K562 (cell line): ENCODE results near the gene SHF. TPM values are rescaled to one million over a fixed set of nuclear protein-coding genes. Genes with fewer than 3 reads are reported as not detected.
A peak's percentile ranks its signal among the peaks of the same experiment; 100 is the strongest.

Experiments
- ETV6 ChIP-seq, 3 experiments: fragments of 150-350 bp in 1 of 3; sonication (generic) in 1 of 3; formaldehyde crosslinking in 1 of 3; IDR thresholded peaks; 2 replicates each; pipeline versions ENCODE4 v1.6.1 to v1.8.0; 2014 to 2022; ENCODE audit warnings: borderline replicate concordance in 2 of 3, low read depth in 2 of 3, antibody characterized with exemption in 1 of 3, low read length in 1 of 3, mild to moderate bottlenecking in 1 of 3, missing genetic modification reagents in 1 of 3
- GTF2E2 ChIP-seq: fragments of 200-800 bp; sonication (Bioruptor generic); IDR thresholded peaks from 2 replicates; pipeline ENCODE4 v1.6.1; 2016; ENCODE audit warnings: missing genetic modification characterization, missing compliant biosample characterization
- PTTG1 ChIP-seq: fragments of 450-650 bp; IDR thresholded peaks from 2 replicates; pipeline ENCODE4 v1.6.1; 2016; ENCODE audit warnings: low read depth, mild to moderate bottlenecking, missing genetic modification characterization, missing compliant biosample characterization
- SMARCB1 ChIP-seq: IDR thresholded peaks from 2 replicates; pipeline ENCODE4 v1.6.1; 2011; ENCODE audit warnings: improper control_type of control experiment, low read depth; ENCODE audit not compliant: insufficient read length
- TBP ChIP-seq: optimal IDR thresholded peaks from 2 replicates; pipeline ENCODE3; 2011; ENCODE audit warnings: low read depth, low read length, improper control_type of control experiment
- ZNF263 ChIP-seq: sonication (generic); formaldehyde crosslinking; IDR thresholded peaks from 2 replicates; pipeline ENCODE4 v1.8.0; 2022; ENCODE audit warnings: mild to moderate bottlenecking, missing genetic modification reagents, borderline replicate concordance
- polyA plus RNA-seq, 8 experiments: library from polyadenylated mRNA; depleted of rRNA in 4 of 8; stranded (reverse) in 5 of 8; unstranded in 3 of 8; fragments of >200 nt; fragmentation: Nextera tagmentation in 2 of 8; fragmentation: Illumina TruSeq in 1 of 8; extraction: Ambion mirVana in 2 of 8; extraction: Trizol in 1 of 8; gene quantifications; 2 replicates each; pipeline versions ENCODE4 v1.2.1 to v1.2.3, GENCODE V29; 2011 to 2014; ENCODE audit warnings: inconsistent platforms in 1 of 8, missing spikeins in 1 of 8
- total RNA-seq, 7 experiments: library from RNA; depleted of rRNA in 6 of 7; stranded (reverse); fragments of >200 nt in 6 of 7; fragmentation: Illumina TruSeq in 2 of 7; extraction: Trizol in 2 of 7; gene quantifications; 2 replicates each; pipeline versions ENCODE4 v1.2.1 to v1.2.3, GENCODE V29; 2011 to 2021; ENCODE audit warnings: low replicate concordance in 1 of 7
- TF ChIP-seq, protein P1 (sequence below): sonication (generic); formaldehyde crosslinking; IDR thresholded peaks from 2 replicates; pipeline ENCODE4 v1.8.0; 2023; ENCODE audit warnings: missing genetic modification reagents, mild to moderate bottlenecking, borderline replicate concordance
- TF ChIP-seq, protein P2 (sequence below): fragments of 250-450 bp; sonication (Bioruptor Pico); IDR thresholded peaks from 2 replicates; pipeline ENCODE4 v1.4.0; 2020; ENCODE audit warnings: mild to moderate bottlenecking, moderate library complexity
- TF ChIP-seq, protein P3 (sequence below): fragments of 450-650 bp; IDR thresholded peaks from 2 replicates; pipeline ENCODE4 v1.6.1; 2016; ENCODE audit warnings: low read depth
- TF ChIP-seq, protein P4 (sequence below): fragments of 450-650 bp; formaldehyde crosslinking; IDR thresholded peaks from 2 replicates; pipeline ENCODE4 v1.4.0; 2022; ENCODE audit warnings: missing genetic modification characterization

The SHF gene
- total and polyA plus RNA-seq, 9 of the 15 experiments (the other 6 are each of a cell fraction or from before 2014, with no cell fraction given), result 0.51 to 2.2 (median 0.85) TPM; not detected in 2

DNA sequence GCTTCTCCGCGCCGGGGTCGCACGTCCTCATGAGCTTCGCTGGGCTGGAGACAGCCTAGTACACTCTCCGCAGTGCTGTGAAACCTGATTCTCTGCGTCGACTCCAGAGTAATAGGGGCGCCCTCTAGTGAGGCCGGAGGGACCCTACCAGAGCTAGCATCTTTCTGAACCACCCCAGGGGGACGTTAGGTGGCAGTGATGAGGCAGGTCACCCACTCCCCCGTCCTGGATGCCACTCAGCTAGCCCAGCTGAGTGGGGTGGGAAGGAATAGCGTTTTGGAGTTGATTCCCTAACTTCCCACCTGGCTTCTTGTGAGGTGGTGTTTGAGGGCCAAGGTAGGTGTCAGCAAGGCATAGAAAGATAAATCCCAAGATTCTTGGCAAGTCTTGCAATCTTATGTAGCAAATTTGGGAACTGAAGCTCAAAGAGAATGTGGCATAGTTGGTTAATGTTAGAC is 69.6 kb downstream of the SHF start (continued):
- TF ChIP-seq, protein P1, sequence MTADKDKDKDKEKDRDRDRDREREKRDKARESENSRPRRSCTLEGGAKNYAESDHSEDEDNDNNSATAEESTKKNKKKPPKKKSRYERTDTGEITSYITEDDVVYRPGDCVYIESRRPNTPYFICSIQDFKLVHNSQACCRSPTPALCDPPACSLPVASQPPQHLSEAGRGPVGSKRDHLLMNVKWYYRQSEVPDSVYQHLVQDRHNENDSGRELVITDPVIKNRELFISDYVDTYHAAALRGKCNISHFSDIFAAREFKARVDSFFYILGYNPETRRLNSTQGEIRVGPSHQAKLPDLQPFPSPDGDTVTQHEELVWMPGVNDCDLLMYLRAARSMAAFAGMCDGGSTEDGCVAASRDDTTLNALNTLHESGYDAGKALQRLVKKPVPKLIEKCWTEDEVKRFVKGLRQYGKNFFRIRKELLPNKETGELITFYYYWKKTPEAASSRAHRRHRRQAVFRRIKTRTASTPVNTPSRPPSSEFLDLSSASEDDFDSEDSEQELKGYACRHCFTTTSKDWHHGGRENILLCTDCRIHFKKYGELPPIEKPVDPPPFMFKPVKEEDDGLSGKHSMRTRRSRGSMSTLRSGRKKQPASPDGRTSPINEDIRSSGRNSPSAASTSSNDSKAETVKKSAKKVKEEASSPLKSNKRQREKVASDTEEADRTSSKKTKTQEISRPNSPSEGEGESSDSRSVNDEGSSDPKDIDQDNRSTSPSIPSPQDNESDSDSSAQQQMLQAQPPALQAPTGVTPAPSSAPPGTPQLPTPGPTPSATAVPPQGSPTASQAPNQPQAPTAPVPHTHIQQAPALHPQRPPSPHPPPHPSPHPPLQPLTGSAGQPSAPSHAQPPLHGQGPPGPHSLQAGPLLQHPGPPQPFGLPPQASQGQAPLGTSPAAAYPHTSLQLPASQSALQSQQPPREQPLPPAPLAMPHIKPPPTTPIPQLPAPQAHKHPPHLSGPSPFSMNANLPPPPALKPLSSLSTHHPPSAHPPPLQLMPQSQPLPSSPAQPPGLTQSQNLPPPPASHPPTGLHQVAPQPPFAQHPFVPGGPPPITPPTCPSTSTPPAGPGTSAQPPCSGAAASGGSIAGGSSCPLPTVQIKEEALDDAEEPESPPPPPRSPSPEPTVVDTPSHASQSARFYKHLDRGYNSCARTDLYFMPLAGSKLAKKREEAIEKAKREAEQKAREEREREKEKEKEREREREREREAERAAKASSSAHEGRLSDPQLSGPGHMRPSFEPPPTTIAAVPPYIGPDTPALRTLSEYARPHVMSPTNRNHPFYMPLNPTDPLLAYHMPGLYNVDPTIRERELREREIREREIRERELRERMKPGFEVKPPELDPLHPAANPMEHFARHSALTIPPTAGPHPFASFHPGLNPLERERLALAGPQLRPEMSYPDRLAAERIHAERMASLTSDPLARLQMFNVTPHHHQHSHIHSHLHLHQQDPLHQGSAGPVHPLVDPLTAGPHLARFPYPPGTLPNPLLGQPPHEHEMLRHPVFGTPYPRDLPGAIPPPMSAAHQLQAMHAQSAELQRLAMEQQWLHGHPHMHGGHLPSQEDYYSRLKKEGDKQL (CRISPR knock-in tag), result no peak
- no peak for TF ChIP-seq PTTG1 (tag)
- TF ChIP-seq SMARCB1, result no peak
- TF ChIP-seq ZNF263, result no peak
- TF ChIP-seq, protein P2, sequence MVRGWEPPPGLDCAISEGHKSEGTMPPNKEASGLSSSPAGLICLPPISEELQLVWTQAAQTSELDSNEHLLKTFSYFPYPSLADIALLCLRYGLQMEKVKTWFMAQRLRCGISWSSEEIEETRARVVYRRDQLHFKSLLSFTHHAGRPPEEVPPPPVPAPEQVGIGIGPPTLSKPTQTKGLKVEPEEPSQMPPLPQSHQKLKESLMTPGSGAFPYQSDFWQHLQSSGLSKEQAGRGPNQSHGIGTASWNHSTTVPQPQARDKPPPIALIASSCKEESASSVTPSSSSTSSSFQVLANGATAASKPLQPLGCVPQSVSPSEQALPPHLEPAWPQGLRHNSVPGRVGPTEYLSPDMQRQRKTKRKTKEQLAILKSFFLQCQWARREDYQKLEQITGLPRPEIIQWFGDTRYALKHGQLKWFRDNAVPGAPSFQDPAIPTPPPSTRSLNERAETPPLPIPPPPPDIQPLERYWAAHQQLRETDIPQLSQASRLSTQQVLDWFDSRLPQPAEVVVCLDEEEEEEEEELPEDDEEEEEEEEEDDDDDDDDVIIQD (CRISPR knock-in tag), result no peak
- TF ChIP-seq, protein P3, sequence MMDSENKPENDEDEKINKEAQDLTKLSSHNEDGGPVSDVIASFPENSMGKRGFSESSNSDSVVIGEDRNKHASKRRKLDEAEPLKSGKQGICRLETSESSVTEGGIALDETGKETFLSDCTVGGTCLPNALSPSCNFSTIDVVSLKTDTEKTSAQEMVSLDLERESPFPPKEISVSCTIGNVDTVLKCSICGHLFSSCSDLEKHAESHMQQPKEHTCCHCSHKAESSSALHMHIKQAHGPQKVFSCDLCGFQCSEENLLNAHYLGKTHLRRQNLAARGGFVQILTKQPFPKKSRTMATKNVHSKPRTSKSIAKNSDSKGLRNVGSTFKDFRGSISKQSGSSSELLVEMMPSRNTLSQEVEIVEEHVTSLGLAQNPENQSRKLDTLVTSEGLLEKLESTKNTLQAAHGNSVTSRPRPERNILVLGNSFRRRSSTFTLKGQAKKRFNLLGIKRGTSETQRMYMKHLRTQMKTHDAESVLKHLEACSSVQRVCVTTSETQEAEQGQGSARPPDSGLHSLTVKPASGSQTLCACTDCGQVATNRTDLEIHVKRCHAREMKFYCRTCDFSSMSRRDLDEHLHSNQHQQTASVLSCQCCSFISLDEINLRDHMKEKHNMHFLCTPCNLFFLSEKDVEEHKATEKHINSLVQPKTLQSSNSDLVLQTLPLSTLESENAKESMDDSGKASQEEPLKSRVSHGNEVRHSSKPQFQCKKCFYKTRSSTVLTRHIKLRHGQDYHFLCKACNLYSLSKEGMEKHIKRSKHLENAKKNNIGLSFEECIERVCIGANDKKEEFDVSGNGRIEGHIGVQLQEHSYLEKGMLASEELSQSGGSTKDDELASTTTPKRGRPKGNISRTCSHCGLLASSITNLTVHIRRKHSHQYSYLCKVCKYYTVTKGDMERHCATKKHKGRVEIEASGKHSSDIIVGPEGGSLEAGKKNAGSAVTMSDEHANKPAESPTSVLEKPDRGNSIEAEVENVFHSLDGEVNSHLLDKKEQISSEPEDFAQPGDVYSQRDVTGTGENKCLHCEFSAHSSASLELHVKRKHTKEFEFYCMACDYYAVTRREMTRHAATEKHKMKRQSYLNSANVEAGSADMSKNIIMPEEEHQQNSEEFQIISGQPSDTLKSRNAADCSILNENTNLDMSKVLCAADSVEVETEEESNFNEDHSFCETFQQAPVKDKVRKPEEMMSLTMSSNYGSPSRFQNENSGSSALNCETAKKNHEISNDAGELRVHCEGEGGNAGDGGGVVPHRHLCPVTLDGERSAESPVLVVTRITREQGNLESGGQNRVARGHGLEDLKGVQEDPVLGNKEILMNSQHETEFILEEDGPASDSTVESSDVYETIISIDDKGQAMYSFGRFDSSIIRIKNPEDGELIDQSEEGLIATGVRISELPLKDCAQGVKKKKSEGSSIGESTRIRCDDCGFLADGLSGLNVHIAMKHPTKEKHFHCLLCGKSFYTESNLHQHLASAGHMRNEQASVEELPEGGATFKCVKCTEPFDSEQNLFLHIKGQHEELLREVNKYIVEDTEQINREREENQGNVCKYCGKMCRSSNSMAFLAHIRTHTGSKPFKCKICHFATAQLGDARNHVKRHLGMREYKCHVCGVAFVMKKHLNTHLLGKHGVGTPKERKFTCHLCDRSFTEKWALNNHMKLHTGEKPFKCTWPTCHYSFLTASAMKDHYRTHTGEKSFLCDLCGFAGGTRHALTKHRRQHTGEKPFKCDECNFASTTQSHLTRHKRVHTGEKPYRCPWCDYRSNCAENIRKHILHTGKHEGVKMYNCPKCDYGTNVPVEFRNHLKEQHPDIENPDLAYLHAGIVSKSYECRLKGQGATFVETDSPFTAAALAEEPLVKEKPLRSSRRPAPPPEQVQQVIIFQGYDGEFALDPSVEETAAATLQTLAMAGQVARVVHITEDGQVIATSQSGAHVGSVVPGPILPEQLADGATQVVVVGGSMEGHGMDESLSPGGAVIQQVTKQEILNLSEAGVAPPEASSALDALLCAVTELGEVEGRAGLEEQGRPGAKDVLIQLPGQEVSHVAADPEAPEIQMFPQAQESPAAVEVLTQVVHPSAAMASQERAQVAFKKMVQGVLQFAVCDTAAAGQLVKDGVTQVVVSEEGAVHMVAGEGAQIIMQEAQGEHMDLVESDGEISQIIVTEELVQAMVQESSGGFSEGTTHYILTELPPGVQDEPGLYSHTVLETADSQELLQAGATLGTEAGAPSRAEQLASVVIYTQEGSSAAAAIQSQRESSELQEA, result no peak
- TF ChIP-seq GTF2E2 (tag), result no peak
- TF ChIP-seq, protein P4, sequence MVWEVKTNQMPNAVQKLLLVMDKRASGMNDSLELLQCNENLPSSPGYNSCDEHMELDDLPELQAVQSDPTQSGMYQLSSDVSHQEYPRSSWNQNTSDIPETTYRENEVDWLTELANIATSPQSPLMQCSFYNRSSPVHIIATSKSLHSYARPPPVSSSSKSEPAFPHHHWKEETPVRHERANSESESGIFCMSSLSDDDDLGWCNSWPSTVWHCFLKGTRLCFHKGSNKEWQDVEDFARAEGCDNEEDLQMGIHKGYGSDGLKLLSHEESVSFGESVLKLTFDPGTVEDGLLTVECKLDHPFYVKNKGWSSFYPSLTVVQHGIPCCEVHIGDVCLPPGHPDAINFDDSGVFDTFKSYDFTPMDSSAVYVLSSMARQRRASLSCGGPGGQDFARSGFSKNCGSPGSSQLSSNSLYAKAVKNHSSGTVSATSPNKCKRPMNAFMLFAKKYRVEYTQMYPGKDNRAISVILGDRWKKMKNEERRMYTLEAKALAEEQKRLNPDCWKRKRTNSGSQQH, result no peak
- TF ChIP-seq TBP, result peak; percentile 33
- no peak for TF ChIP-seq ETV6 (IDR thresholded peaks at IDR 0.05; ENCODE audit: borderline replicate concordance in 1 of 2, low read depth in 2 of 2, low read length in 1 of 2)
- TF ChIP-seq ETV6 (CRISPR knock-in tag; IDR thresholded peaks at IDR 0.05; ENCODE audit: borderline replicate concordance), result no peak
